BE2C (cell line): ENCODE results near the gene DOK6.

ENCODE experiments used
- DNase-seq: peaks from one replicate; pipeline ENCODE4 v3.0.0-alpha.2; 2020
- H3K27me3 ChIP-seq: fragments of 250-450 bp; sonication (Bioruptor Pico); 2 replicates; pipeline ENCODE4 v1.5.1; 2020; ENCODE audit warnings: mild to moderate bottlenecking
- H3K36me3 ChIP-seq: fragments of 250-450 bp; sonication (Bioruptor Pico); 2 replicates; pipeline ENCODE4 v1.5.1; 2020; ENCODE audit warnings: mild to moderate bottlenecking
- H3K4me1 ChIP-seq: fragments of 250-450 bp; sonication (Bioruptor Pico); 2 replicates; pipeline ENCODE4 v1.5.1; 2020
- H3K4me3 ChIP-seq: 2 replicates; pipeline ENCODE4 v1.5.1; 2011; ENCODE audit warnings: low read depth, low read length
- H3K9me3 ChIP-seq: fragments of 250-450 bp; sonication (Bioruptor Pico); 2 replicates; pipeline ENCODE4 v1.5.1; 2020
- TF ChIP-seq, protein P1 (sequence below): IDR thresholded peaks from 2 replicates; pipeline ENCODE4 v1.5.1; 2012; ENCODE audit warnings: mild to moderate bottlenecking, low read depth, low read length

The DOK6 gene

DNA sequence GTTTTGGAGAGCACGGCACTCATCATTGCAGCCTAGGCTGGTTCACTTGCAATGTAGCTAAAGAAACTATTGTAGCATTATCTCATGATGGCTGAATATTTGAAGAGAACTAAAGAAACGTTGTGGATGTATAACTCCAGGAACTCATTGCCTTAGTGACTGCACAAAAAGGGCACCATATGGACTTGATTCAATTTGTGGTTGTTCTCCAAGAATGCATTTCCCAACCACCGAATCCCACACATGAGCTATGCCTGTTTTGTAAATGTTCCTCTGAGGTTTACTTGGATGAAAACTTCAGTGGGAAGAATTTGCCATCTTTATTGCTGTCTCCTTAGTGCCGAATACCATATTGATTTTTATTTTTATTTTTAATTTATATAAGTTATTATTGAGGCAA, 43.5 kb downstream of the DOK6 start:
- H3K9me3 ChIP-seq = no peaks in the 10 kb centered on the region
- H3K4me3 ChIP-seq = no peak overlapping the region
- no peak for DNase-seq
- H3K27me3 ChIP-seq = no peaks in the 10 kb centered on the region
- TF ChIP-seq, protein P1, sequence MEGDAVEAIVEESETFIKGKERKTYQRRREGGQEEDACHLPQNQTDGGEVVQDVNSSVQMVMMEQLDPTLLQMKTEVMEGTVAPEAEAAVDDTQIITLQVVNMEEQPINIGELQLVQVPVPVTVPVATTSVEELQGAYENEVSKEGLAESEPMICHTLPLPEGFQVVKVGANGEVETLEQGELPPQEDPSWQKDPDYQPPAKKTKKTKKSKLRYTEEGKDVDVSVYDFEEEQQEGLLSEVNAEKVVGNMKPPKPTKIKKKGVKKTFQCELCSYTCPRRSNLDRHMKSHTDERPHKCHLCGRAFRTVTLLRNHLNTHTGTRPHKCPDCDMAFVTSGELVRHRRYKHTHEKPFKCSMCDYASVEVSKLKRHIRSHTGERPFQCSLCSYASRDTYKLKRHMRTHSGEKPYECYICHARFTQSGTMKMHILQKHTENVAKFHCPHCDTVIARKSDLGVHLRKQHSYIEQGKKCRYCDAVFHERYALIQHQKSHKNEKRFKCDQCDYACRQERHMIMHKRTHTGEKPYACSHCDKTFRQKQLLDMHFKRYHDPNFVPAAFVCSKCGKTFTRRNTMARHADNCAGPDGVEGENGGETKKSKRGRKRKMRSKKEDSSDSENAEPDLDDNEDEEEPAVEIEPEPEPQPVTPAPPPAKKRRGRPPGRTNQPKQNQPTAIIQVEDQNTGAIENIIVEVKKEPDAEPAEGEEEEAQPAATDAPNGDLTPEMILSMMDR = no peak
- H3K36me3 ChIP-seq = no peaks in the 10 kb centered on the region
- no peaks in the 10 kb centered on the region for H3K4me1 ChIP-seq

DNA sequence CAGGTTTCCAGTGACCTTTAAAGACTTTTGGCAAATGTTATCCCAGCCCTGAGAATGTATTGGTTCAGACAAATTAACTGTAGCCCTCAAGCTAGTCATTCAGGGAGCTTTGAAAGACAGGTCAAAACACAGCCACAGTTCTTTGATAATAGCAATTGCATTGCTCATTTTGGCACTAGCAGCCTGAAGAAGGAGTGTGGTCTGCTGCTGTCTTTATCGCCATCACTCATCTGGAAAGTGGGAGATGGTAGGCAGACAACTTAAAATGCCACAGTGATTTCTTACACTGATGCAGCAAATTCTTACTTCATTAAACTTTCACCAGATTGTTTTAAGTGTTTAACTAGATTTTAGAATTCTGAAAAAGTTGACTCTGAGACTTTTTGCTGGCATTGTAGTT, 47.2 kb downstream of the DOK6 start:
- Histone ChIP-seq H3K27me3 (no peaks in the 10 kb centered on the region), H3K9me3 (no peaks in the 10 kb centered on the region), H3K4me3 (no peak overlapping the region), H3K36me3 (no peaks in the 10 kb centered on the region), H3K4me1 (no peaks in the 10 kb centered on the region)
- DNase-seq = no peak
- TF ChIP-seq, protein P1 = no peak

DNA sequence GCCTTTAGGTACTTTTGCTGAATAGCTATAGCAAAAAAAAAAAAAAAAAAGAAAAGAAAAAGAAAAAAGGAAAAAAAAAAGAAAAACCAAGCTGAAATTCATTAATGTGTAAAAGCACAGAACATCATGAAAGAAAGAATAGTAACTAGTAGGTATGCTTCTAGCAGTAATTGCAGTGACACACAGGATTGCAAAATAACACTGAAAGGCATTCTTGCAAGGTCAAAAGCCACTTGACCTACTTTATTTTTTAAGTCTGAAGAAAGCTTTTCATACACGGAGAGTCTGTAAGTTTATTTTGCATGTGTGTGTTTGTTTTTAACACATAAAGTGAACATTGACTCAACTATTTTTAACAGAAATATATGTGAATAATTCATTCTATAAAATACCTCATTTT, 54.4 kb downstream of the DOK6 start:
- no peak for DNase-seq
- Histone ChIP-seq H3K4me1 (no peaks in the 10 kb centered on the region), H3K27me3 (no peaks in the 10 kb centered on the region), H3K4me3 (no peak overlapping the region), H3K36me3 (no peaks in the 10 kb centered on the region), H3K9me3 (no peaks in the 10 kb centered on the region)
- TF ChIP-seq, protein P1 = no peak

DNA sequence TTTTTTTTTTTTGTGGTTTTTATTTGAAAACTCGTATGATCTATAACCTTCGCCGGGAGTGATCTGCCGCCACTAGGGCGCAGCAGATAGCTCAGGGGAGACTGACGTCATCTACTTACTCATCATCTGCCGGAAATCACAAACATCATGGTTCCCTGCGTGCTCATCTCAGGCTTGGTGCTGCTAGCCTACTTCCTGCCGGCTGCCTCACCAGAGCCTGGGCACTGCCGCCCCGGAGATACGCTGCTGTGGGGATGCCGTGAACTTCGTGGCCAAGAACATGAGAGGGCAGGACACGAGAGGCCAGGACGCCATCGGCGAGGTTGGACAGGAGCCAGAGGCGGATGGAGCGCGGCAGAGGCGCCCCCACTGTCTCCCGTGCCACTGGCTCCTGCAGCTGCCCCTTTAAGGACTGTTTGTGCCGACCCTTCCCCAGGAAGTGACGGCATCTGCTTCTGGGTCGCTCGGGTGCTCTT, 68.8 kb downstream of the DOK6 start:
- H3K4me1 ChIP-seq = no peaks in the 10 kb centered on the region
- peak; percentile 44 for DNase-seq
- TF ChIP-seq, protein P1 = peak; percentile 56

DNA sequence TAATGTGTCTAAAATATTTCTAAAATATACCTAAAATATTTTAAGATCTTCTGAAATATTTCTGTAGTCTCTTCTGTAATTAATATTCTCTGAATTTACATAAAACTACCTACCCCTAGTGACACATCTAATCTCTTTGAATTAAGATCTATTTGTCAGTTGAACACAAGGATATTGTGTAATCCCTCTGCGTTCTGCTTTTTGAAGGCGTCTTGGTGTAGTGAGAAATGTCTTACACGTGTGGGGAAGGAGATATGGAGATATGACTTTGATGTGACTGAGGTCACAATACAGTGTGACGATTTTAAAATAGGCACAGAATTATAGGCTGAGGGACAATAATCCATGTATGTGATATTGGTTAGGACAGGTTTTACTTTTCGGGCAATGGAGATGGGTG, 79.8 kb downstream of the DOK6 start:
- Histone ChIP-seq H3K36me3 (no peaks in the 10 kb centered on the region), H3K4me3 (no peak overlapping the region), H3K9me3 (no peaks in the 10 kb centered on the region), H3K27me3 (no peaks in the 10 kb centered on the region), H3K4me1 (no peaks in the 10 kb centered on the region)
- TF ChIP-seq, protein P1 = no peak
- DNase-seq = no peak

More for the DNA sequence above, 68.8 kb downstream of the DOK6 start:
- no peaks in the 10 kb centered on the region for H3K9me3 ChIP-seq
- no peaks in the 10 kb centered on the region for H3K27me3 ChIP-seq
- H3K4me3 ChIP-seq = no peak overlapping the region
- H3K36me3 ChIP-seq = no peaks in the 10 kb centered on the region

DNA sequence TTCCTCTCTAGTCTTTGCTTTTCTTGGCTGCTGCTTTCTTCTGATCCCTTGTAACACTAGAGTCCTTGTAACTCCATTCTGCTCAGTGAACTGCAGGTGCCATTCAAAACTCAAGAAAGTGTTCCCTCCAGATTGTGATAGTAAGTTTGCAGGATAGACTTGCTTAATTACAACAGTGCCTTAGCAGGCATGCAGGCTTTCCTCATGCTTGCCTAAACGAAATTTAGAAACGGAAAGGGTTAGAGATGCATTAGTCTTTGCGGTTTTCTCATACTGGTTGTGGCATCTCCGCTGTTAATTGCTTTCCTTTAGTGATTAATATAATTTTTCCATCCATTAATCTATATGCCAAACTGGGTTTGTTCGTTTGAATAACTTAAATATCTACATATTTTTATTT, 82.9 kb downstream of the DOK6 start:
- H3K27me3 ChIP-seq = no peaks in the 10 kb centered on the region
- no peaks in the 10 kb centered on the region for H3K9me3 ChIP-seq
- DNase-seq = no peak
- H3K4me3 ChIP-seq = no peak overlapping the region
- H3K4me1 ChIP-seq = no peaks in the 10 kb centered on the region
- TF ChIP-seq, protein P1 = no peak
- no peaks in the 10 kb centered on the region for H3K36me3 ChIP-seq
